ENCODE measurements around the gene SLC30A1. TPM values are rescaled to one million over a fixed set of nuclear protein-coding genes. Genes with fewer than 3 reads are reported as not detected.

The SLC30A1 gene
- polyA plus RNA-seq, 3 donors: 11.9 to 15.4 (median 13.2) TPM

- H3K4me3 ChIP-seq (replicated peaks in 1 of 3; ENCODE audit: low read depth in 2 of 3, low read length in 3 of 3): no peak overlapping the region
- H3K4me1 Mint-ChIP-seq: peaks cover 8% of the 10 kb centered on the region
- no peak overlapping the region for H3K4me3 Mint-ChIP-seq
- H3K36me3 Mint-ChIP-seq: no peaks in the 10 kb centered on the region
- TF ChIP-seq CTCF (IDR thresholded peaks at IDR 0.05): no peak
- no peak overlapping the region for H3K9ac ChIP-seq (ENCODE audit: insufficient read depth, low read length, poor library complexity, severe bottlenecking)
- no peak overlapping the region for H3K27ac ChIP-seq (ENCODE audit: low read depth in 1 of 2, low read length in 2 of 2)
- H3K9me3 Mint-ChIP-seq: peaks cover 0 to 2% (median 0%) of the 10 kb centered on the region in 7 donors
- no peaks in the 10 kb centered on the region for H3K36me3 ChIP-seq (replicated peaks in 1 of 2; ENCODE audit: control insufficient read depth in 1 of 2, insufficient read depth in 2 of 2, low read length in 2 of 2)
- no peak for DNase-seq
- intact Hi-C loops (cut with micrococcal nuclease): no loop called here
- no peaks in the 10 kb centered on the region for H4K20me1 ChIP-seq (ENCODE audit: insufficient read depth, low read length)
- peaks cover 3 to 6% of the 10 kb centered on the region in 2 donors for H3K4me1 ChIP-seq (ENCODE audit: control insufficient read depth in 1 of 2, insufficient read depth in 2 of 2, low read length in 2 of 2)
- peak overlapping the region in 1 of 7 donors; percentile 28 for H3K27ac Mint-ChIP-seq
- no peaks in the 10 kb centered on the region for H3K9me3 ChIP-seq (replicated peaks in 1 of 2; ENCODE audit: control insufficient read depth in 1 of 2, insufficient read depth in 1 of 2, low read length in 2 of 2)
- no peak overlapping the region for H2AFZ ChIP-seq (ENCODE audit: insufficient read depth, low read depth, low read length, poor library complexity, severe bottlenecking)
- H3K27me3 ChIP-seq (ENCODE audit: control insufficient read depth in 2 of 2, insufficient read depth in 2 of 2, low read length in 2 of 2): no peaks in the 10 kb centered on the region
- peaks cover 4 to 9% (median 8%) of the 10 kb centered on the region in 3 donors for H3K27me3 Mint-ChIP-seq (ENCODE audit: low read depth in 3 of 3)
- 96% methylated on average over 7 of the region's 10 CpGs for WGBS (ENCODE audit: insufficient coverage)
- H3K79me2 ChIP-seq (ENCODE audit: insufficient read depth, low read length): no peaks in the 10 kb centered on the region
- no peak overlapping the region for H3K4me2 ChIP-seq (replicated peaks; ENCODE audit: extremely low read depth, low read length, poor library complexity, severe bottlenecking)
Measured at GRCh38 chr1:211524521-211524920, 54.4 kb downstream of the SLC30A1 start.

GRCh38 chr1:211522804-211523203 is 56.2 kb downstream of the SLC30A1 start:
- H3K79me2 ChIP-seq (ENCODE audit: insufficient read depth, low read length): no peaks in the 10 kb centered on the region
- no peak overlapping the region for H3K27ac ChIP-seq (ENCODE audit: low read depth in 1 of 2, low read length in 2 of 2)
- no peaks in the 10 kb centered on the region for H3K9me3 Mint-ChIP-seq
- no peak overlapping the region for H3K4me3 Mint-ChIP-seq
- peaks cover 3 to 8% of the 10 kb centered on the region in 2 donors for H3K4me1 ChIP-seq (ENCODE audit: control insufficient read depth in 1 of 2, insufficient read depth in 2 of 2, low read length in 2 of 2)
- H3K9ac ChIP-seq (ENCODE audit: insufficient read depth, low read length, poor library complexity, severe bottlenecking): no peak overlapping the region
- H3K36me3 Mint-ChIP-seq: no peaks in the 10 kb centered on the region
- DNase-seq: no peak
- no peaks in the 10 kb centered on the region for H4K20me1 ChIP-seq (ENCODE audit: insufficient read depth, low read length)
- H3K4me2 ChIP-seq (replicated peaks; ENCODE audit: extremely low read depth, low read length, poor library complexity, severe bottlenecking): no peak overlapping the region
- no CpG with 5 or more reads among the region's 6 CpGs for WGBS (ENCODE audit: insufficient coverage)
- no peaks in the 10 kb centered on the region for H3K9me3 ChIP-seq (replicated peaks in 1 of 2; ENCODE audit: control insufficient read depth in 1 of 2, insufficient read depth in 1 of 2, low read length in 2 of 2)
- no peaks in the 10 kb centered on the region for H3K36me3 ChIP-seq (replicated peaks in 1 of 2; ENCODE audit: control insufficient read depth in 1 of 2, insufficient read depth in 2 of 2, low read length in 2 of 2)
- H3K4me1 Mint-ChIP-seq: peaks cover 9% of the 10 kb centered on the region
- no peak overlapping the region for H2AFZ ChIP-seq (ENCODE audit: insufficient read depth, low read depth, low read length, poor library complexity, severe bottlenecking)
- TF ChIP-seq CTCF (IDR thresholded peaks at IDR 0.05): no peak
- intact Hi-C loops (cut with micrococcal nuclease): no loop called here
- H3K27me3 ChIP-seq (ENCODE audit: control insufficient read depth in 2 of 2, insufficient read depth in 2 of 2, low read length in 2 of 2): no peaks in the 10 kb centered on the region
- no peak overlapping the region for H3K27ac Mint-ChIP-seq
- H3K27me3 Mint-ChIP-seq (ENCODE audit: low read depth in 3 of 3): peaks cover 4 to 9% (median 8%) of the 10 kb centered on the region in 3 donors
- no peak overlapping the region for H3K4me3 ChIP-seq (replicated peaks in 1 of 3; ENCODE audit: low read depth in 2 of 3, low read length in 3 of 3)

Other genes with a start within 250 kb of the SLC30A1 start
- gene RD3, start 87.0 kb downstream of the SLC30A1 start, polyA plus RNA-seq: not detected
- not detected for gene NEK2, start 96.5 kb upstream of the SLC30A1 start, polyA plus RNA-seq

Measured in CD14-positive monocyte (primary cell).